IPS-NIHi7 (cell line): ENCODE data around the gene VPS39.

Source experiments
- DNase-seq: peaks from one replicate; pipeline ENCODE4 v3.0.0; 2012; ENCODE audit warnings: mixed read lengths; ENCODE audit errors: extremely low spot score

VPS39 gene

GRCh38 chr15:42130246-42130986 is 77.7 kb downstream of the VPS39 start:
- peak; percentile 6 for DNase-seq

GRCh38 chr15:42129364-42129763 is 78.7 kb downstream of the VPS39 start:
- DNase-seq, result no peak

DNA sequence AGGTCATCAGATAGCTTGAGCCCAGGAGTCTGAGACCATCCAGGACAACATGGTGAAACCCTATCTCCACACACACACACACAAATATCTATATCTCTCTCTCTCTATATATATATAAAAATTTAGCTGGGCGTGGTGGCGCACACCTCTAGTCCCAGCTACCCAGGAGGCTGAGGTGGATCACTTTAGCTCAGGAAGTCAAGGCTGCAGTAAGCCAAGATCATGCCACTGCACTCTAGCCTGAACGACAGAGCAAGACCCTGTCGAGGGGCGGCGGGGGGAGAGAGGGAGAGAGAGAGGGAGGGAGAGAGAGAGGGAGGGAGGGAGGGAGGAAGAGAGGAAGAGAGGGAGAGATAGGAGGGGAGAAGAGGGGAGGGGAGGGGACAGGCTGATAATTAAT is 79.6 kb downstream of the VPS39 start:
- no peak for DNase-seq

- no peak for DNase-seq
Observed at GRCh38 chr15:42123546-42123945, 84.6 kb downstream of the VPS39 start.

DNA sequence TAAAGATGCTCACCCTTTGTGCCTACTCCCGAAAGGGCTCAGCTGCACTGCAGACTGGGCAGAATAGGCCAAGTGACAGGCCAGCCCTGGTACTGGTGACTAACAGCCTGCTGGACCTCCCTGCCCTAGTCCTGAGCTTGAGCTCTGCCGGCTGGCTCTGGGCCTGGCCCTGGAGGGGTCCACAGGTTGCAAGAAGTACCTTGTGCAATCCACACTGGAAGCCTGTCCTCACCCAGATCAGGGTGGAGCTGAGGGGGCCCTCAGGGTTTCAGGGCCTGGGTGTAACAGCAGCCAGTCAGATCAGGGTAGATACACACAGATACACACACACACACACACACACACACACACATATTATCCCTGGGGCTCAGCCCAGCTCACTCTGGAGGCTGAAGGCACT is 86.4 kb downstream of the VPS39 start:
- peak; percentile 6 for DNase-seq

DNA sequence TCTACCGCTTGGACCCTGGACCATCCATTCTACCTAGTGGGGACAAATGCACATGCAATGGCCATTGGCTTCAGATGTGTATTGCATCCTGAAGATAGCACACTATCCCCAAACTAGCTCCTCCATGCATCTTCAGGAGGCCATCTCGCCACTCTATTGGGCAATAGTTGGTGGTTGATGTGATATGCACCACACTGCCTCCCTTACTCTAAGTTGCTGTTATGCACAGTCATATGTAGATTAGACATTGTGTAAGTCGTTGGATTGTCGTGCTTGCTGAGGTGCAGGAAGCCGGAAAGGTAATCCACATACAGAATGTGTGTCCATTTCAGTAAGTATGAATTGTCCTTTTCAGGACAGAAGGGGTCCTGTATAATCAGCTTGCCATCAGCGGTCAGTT is 87.1 kb downstream of the VPS39 start:
- peak; percentile 2 for DNase-seq

DNA sequence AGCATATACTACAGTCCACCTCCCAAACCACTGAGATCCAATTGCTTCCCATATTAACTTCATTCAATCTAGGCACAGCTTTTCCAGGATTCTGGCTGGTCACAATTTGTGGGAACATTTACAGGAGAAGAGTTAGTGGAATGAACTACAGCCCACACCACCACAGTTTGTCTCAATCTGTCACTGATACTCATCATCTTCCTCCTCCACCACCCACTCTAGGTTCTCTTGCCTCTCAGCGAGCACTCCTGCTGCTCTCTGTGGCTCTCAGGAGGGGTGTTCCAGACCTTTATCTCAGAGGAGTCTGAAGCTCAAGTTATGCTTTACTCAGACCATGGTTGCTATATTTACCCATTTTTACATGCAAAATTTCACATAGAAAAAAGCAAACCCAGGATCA is 87.8 kb downstream of the VPS39 start:
- DNase-seq, result no peak

- no peak for DNase-seq
Observed at GRCh38 chr15:42119446-42119760, 88.7 kb downstream of the VPS39 start.

- DNase-seq, result no peak
Observed at GRCh38 chr15:42118650-42119445, 89.3 kb downstream of the VPS39 start.

DNA sequence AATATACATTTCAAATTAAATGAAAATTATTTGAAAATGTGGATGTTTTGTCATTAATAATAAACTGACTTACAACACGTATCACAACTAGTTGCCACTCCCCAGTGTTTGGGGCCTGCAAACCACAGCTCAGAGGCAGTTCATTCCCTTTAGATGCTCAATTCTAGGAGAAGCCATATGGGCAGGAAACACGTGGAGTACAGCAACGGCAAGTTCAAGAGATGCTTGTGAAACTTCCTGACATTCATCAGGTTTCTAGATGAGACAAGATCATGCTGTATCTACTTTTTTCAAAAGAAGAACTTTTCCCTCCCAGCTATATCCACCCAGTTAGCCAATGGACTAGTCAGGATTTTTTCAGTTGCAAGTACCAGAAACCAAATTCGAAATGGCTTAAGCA is 96.2 kb downstream of the VPS39 start:
- no peak for DNase-seq

GRCh38 chr15:42110367-42110766 is 97.7 kb downstream of the VPS39 start:
- no peak for DNase-seq

GRCh38 chr15:42108806-42109205 is 99.3 kb downstream of the VPS39 start:
- DNase-seq, result no peak
